C4-2B (cell line): ENCODE results near the gene SLC25A23.

ENCODE experiments used
- ZFX ChIP-seq: fragments of 450-650 bp; IDR thresholded peaks from 2 replicates; pipeline ENCODE4 v1.6.1; 2017
- TF ChIP-seq, protein P1 (sequence below): fragments of 450-650 bp; conservative IDR thresholded peaks from 2 replicates; pipeline ENCODE4 v1.5.1; 2017; ENCODE audit warnings: mild to moderate bottlenecking

DNA sequence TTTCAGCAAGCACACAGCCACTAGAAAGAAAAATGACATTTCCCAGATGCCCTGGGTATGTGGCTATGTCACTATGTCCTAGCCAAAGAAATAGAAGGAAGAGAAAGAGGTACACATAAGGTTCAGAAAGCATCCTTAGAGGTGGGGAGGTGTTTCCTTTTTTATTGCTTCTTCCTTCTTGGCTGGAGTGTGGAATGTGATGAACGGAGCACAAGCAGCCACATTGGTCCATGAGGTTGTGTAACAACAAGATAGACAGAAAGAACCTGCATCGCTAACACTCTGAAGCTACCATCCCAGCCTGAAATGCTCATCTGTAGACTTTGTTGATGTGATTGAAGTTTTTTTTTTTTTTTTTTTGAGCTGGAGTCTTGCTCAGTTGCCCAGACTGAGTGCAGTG lies 6.7 kb downstream of the SLC25A23 start:
- TF ChIP-seq, protein P1, sequence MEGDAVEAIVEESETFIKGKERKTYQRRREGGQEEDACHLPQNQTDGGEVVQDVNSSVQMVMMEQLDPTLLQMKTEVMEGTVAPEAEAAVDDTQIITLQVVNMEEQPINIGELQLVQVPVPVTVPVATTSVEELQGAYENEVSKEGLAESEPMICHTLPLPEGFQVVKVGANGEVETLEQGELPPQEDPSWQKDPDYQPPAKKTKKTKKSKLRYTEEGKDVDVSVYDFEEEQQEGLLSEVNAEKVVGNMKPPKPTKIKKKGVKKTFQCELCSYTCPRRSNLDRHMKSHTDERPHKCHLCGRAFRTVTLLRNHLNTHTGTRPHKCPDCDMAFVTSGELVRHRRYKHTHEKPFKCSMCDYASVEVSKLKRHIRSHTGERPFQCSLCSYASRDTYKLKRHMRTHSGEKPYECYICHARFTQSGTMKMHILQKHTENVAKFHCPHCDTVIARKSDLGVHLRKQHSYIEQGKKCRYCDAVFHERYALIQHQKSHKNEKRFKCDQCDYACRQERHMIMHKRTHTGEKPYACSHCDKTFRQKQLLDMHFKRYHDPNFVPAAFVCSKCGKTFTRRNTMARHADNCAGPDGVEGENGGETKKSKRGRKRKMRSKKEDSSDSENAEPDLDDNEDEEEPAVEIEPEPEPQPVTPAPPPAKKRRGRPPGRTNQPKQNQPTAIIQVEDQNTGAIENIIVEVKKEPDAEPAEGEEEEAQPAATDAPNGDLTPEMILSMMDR, result no peak
- no peak for TF ChIP-seq ZFX
